ENCODE results near the gene MMEL1.

MMEL1 gene

DNA sequence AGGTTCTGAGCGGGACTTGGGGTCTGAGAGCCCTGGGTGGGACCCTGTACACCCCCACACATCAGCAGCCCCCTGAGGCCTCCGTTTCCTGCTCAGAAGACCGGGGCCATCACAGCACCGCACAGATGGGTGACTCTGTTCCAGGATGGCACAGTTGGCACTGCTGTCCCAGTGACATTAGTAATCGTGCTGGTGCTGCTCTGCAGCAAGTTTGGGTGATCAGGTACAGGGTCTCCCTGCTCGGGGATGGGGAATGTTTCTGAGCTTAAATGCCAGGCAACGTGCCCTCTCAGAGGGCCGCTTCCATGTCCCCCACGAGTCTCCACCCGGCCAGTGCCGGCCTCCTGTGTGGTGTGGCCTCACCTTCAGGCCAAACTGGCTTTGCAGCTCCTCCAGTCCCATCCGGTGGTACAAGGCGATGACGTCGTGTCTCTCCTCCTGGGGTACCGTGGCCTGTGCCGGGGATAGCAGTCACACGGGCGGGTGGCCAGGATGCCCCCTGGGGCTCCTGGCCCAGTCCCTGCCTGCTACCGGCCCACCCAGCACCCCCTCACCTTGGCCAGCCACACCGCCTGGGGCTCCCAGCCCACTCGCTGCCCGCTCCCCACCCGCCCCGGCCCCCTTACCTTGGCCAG is 29.2 kb downstream of the MMEL1 start:
- DNase-seq = no peak

DNA sequence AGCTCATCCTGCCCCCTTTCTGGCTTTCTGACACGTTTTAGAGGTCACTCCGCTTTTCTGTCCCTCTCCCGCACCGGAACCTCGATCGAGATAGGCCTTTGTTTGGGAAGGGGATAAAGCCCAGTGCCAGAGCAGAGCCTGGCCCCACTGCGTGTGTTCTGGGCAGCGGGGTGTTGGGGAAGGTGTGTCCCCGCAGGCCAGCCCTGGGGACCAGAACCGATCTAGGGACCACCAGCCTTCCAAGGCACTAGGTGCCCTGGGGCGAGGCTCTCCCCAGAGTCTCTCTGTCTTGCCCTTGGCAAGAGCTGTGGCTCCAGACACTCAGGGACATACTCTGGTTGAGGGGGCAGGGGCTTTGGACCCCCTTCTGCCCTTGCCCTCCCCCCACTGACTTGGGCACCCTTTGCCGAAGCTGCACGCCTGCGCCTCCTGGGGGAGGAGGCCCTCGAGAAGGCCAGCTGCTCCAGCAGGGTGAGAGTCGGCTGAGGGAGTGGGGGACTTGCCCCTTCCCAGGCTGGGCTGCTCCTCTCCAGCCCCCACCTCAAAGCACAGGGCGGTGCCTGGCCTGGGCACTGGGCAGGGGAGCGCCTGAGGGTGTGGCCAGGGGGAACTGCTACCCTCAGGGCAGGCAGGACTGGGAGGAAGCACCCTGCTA is 29.8 kb downstream of the MMEL1 start:
- DNase-seq = no peak

DNA sequence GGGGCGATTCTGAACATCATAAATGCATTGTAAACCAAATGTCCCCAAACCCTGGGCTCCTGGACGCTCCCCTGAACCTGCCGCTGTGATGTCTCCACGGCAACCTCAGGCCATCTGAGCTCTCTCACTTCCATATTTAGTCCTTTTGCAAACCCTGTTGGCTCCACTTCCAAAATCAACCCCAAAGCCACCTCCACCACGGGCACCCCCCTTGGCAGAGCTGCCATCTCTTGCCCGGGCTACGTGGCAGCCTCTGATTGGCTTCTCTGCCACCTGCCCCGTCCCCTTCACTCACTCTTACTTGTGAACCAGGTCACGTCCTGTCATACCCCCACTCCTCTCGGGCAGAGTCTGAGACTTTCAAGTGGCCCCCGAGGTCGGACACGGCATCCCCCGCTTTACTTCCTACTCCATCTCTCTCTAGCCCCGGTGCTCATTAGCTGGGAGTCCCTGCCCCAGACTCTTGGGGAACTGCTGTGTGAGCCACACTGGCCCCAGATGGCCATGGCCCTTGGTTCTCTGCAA is 30.4 kb downstream of the MMEL1 start:
- DNase-seq = no peak

GRCh38 chr1:2601721-2602303 is 31.0 kb downstream of the MMEL1 start:
- DNase-seq = no peak

DNA sequence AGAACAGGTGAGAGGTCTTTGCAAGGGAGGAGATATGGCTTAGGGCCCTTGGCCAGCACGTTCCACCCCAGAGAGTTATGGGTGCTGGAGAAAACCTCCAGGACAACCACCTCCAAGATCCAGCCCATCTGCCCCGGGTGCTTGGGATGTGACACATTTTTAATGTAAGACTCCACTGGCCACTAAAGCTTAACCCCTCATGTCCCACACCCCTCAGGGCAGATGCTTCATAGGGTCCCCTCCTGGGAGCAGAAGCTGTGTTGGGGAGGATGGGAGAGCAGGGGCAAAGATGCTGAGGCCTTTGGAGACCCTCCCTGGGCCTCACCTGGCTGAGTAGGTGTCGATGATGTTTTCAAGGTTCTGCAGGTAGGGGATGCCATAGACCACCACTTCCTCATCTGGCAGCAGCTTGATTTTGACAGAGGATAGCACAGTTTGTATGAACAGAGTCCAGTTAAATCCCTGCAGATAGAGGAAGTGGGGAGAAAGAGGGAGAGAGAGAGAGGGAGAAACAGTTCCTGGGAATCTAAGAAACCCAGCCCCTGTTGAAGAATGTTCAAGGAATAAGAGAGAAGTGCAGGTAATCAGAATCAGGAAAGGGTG is 34.4 kb downstream of the MMEL1 start:
- no peak for DNase-seq

DNA sequence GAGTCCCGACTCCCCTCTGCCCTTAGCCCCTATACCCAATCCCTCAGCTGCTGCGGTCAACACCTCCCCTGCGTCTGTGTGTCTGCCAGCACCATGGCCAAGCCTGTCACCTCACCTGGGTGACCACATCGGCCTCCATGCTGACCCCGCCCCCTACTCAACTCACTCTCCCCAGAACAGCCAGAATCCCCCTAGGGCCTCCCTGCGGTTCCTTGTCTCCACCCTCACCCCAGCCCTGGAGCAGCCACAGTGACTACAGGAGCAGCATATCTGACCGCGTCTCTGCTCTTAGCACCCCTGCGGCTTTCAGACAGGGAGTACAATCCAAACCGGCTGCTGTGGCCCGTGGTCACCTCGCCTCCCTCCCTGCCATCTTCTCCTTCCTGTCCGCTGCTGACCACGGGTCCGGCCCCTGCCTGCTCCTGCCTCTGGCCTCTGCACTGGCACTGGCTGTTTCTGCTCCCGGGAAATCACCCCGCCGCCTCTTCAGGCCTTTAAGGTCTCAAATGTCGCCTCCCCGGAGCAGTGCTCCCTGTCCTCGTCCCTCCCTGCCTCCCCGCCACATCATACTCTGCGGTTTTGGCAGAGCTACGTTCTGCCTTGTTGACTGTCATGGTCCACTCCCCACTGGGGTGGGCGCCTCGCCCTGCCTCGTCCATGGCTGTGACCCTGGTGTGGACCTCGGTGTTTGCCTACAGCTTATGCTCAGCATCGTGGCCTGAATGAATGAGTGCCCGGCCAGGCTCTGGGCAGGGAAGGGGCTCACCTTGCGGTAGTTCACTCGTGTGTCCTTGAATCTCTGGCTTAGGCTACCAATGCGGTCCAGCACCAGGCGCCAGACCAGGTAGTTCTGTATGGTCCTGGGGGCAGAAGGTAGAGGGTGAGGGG is 35.1 kb downstream of the MMEL1 start:
- DNase-seq = no peak

GRCh38 chr1:2596530-2597333 is 36.1 kb downstream of the MMEL1 start:
- DNase-seq = no peak

DNA sequence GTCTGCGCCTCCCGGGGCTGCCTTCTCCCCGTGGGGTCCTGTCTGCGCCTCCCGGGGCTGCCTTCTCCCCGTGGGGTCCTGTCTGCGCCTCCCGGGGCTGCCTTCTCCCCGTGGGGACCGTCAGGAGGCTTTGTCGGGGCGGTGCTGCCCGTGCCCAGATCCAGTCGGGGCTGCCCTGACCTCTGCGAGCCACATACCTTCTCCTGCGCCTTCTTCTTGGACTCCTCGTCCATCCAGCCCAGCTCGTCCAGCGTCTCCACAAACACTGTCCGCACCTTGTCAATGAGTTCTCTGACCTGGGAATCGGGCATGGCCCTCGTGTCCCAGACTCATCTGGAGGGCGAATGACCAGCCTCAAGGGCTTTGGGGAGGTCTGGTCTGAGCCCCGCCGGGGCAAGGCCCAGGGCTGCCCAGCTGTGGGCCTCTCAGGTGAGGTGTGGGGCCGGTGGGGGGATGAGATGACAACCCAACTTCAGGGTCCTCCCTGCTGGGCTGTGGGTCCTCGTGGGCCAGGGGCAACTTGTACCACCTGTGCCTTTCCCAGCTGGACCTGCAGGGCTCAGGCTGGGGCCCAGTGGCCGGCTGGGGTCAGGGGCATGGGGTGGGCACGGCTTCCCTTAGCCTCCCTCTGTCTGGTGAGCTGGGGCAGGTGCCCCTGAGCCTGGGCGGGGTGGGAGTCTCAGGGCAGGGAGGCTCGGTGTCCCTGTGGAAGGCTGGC is 36.8 kb downstream of the MMEL1 start:
- no peak for DNase-seq

- DNase-seq = no peak
Measured at GRCh38 chr1:2595261-2595811, 37.5 kb downstream of the MMEL1 start.

- DNase-seq = no peak
Measured at GRCh38 chr1:2594641-2595131, 38.1 kb downstream of the MMEL1 start.

- DNase-seq = no peak
Measured at GRCh38 chr1:2594001-2594640, 38.7 kb downstream of the MMEL1 start.

DNA sequence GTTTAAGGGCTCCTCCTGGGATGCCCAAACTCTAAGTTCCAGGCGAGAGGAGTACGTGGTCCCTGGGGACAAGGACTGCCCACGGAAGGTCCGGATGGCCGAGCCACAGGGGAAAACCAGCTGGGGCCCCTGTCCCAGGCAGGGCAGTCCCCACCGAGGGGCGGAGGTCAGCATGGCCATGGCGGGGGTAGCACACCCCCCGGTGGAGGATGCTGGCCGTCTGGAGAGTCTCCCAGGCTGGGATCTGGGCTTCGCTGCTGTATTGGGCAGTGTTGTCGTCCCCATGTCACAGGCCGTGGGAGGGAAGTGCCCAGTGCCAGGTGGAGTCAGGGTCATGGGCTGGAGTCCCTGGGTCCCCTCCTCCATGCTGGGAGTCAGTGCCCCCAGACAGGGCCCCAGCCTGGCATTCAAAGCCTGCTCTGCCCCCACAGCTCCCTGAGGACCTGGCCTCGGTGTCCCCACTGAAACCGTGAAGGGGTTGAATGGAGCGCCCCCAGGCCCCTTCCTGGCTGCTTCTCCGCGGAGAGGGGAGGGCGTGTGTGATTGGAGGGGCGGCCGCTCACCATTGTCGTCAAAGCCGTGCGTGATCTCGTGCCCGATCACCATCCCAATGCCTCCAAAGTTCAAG is 39.5 kb downstream of the MMEL1 start:
- DNase-seq = no peak

GRCh38 chr1:2592672-2593071 is 40.1 kb downstream of the MMEL1 start:
- DNase-seq = no peak

DNA sequence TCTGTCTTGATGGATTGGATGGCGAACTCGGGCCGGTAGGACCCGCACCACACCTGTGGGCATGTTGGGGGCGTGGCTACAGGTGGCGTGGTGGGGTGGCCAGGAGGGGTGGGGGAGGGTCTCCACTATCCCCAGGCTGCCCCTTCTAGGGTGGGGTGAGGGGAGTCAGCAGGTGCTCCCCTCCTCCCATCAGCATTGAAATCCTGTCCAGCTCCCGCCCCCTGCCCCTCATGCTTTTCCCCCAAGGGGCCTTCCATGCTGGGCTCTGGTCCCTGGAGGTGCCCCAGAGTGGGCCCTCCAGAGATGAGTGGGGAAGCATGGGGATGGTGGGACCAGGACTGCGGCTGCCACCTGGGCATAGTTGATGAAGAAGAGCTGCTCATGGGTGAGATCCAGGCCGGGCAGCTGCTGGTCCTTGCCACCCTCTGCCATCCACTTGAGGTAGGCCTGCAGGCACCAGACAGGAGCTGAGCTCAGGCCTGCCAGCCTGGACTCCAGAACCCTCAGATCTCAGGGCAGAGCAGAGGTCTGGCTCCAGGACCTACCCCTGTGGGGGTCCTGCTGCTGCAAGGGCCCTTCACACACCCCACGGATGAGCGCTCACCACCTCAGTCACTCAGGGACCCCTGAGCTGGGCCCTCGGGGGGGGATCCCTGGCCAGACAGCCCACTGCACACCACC is 41.1 kb downstream of the MMEL1 start:
- no peak for DNase-seq

- no peak for DNase-seq
Measured at GRCh38 chr1:2591233-2591580, 41.6 kb downstream of the MMEL1 start.

GRCh38 chr1:2590233-2591141 is 42.3 kb downstream of the MMEL1 start:
- no peak for DNase-seq

DNA sequence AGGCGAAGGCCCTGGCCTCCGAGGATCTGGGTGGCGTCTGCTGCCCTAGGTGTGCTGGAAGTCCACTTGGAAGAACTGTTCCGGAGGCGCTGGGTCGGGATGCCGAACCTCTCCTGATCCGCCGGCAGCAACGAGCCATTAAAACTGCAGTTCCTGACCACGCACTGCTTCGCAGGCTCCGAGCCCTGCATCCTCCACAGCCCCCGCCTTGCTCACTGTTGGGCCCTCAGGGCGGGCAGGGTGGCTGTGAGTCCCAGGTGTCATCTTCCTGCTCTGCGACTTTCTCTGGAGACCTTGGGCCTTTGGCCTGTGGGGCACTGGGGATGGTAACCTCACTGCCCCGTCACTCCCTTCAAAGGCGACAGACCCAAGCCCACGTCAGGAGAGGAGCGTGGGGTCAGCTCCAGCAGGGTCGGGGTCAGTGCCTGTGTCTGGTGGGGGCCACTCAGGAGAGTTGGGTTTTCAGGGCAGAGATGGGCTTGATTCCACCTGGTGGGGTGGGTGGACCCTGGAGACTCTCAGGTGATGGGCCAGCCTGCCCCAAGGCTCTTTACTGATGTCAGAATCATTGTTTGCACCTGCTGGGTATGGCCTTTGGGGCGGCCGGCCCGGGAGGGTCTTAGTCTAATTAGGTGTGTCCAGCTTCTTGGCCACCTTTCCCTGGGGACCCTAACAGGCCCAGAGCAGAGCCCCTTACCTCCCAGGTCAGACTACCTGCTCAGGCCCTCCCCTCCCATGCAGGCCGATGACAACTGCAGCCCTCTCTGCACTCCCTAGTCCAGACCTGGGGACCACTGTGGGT is 43.2 kb downstream of the MMEL1 start:
- DNase-seq = no peak

Measured in hematopoietic multipotent progenitor cell treated with erythropoietin and hydrocortisone succinate and interleukin-3 and kit ligand, for 8 days (in vitro differentiated cells).